Breast epithelium (tissue), 3 donors: Measurements from ENCODE around the gene PAXX.

ENCODE experiments used
- POLR2A ChIP-seq: fragments of 450-650 bp; IDR thresholded peaks from one replicate; pipeline ENCODE4 v1.6.1; 2016; ENCODE audit warnings: antibody characterized with exemption, mild to moderate bottlenecking, moderate library complexity
- POLR2AphosphoS5 ChIP-seq, 3 donors: sonication (generic); formaldehyde crosslinking; IDR thresholded peaks; one replicate each; pipeline ENCODE4 v1.6.1; 2017; ENCODE audit warnings: antibody characterized with exemption in 3 of 3
- TF ChIP-seq, protein P1 (sequence below), 3 donors: fragments of 450-650 bp; IDR thresholded peaks; one replicate each; pipeline ENCODE4 v1.5.1; 2016 to 2017; ENCODE audit warnings: antibody characterized with exemption in 3 of 3, mild to moderate bottlenecking in 3 of 3, moderate library complexity in 3 of 3

- TF ChIP-seq, protein P1, sequence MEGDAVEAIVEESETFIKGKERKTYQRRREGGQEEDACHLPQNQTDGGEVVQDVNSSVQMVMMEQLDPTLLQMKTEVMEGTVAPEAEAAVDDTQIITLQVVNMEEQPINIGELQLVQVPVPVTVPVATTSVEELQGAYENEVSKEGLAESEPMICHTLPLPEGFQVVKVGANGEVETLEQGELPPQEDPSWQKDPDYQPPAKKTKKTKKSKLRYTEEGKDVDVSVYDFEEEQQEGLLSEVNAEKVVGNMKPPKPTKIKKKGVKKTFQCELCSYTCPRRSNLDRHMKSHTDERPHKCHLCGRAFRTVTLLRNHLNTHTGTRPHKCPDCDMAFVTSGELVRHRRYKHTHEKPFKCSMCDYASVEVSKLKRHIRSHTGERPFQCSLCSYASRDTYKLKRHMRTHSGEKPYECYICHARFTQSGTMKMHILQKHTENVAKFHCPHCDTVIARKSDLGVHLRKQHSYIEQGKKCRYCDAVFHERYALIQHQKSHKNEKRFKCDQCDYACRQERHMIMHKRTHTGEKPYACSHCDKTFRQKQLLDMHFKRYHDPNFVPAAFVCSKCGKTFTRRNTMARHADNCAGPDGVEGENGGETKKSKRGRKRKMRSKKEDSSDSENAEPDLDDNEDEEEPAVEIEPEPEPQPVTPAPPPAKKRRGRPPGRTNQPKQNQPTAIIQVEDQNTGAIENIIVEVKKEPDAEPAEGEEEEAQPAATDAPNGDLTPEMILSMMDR (IDR thresholded peaks at IDR 0.05) = no peak
- TF ChIP-seq POLR2A (no peak), POLR2AphosphoS5 (IDR thresholded peaks at IDR 0.05) (no peak)
Measured at GRCh38 chr9:136968333-136969127, 23.7 kb upstream of the PAXX start.
